ENCODE results near the gene ICAM3. TPM values are rescaled to one million over a fixed set of nuclear protein-coding genes. Genes with fewer than 3 reads are reported as not detected.

The ICAM3 gene
- total RNA-seq, 4 donors from 2014 or later, result 3.1 to 4.5 (median 3.8) TPM

GRCh38 chr19:10294368-10294697 lies 45.1 kb downstream of the ICAM3 start:
- Histone ChIP-seq H3K27ac (no peak overlapping the region), H3K9me3 (no peaks in the 10 kb centered on the region), H3K27me3 (peaks cover 84% of the 10 kb centered on the region), H3K4me1 (peaks cover 60% of the 10 kb centered on the region), H3K4me3 (no peak overlapping the region), H3K36me3 (no peaks in the 10 kb centered on the region)
- no peak for TF ChIP-seq CTCF (IDR thresholded peaks at IDR 0.05)
- no peak for TF ChIP-seq EP300 (IDR thresholded peaks at IDR 0.05)
- TF ChIP-seq POLR2AphosphoS5 (IDR thresholded peaks at IDR 0.05), result no peak
- no peak for TF ChIP-seq POLR2A (IDR thresholded peaks at IDR 0.05)
- WGBS, result 27% methylated on average over 10 of the region's 25 CpGs
- no peak for DNase-seq (ENCODE audit: low spot score in 2 of 2)

GRCh38 chr19:10293637-10294367 lies 45.6 kb downstream of the ICAM3 start:
- no peaks in the 10 kb centered on the region for H3K36me3 ChIP-seq
- TF ChIP-seq POLR2A (IDR thresholded peaks at IDR 0.05), result no peak
- TF ChIP-seq POLR2AphosphoS5 (IDR thresholded peaks at IDR 0.05), result no peak
- TF ChIP-seq CTCF (IDR thresholded peaks at IDR 0.05), result no peak
- no peak for TF ChIP-seq EP300 (IDR thresholded peaks at IDR 0.05)
- 0% methylated on average over 1 of the region's 49 CpGs for WGBS
- DNase-seq (ENCODE audit: low spot score in 2 of 2), result no peak
- peaks cover 89% of the 10 kb centered on the region for H3K27me3 ChIP-seq
- H3K27ac ChIP-seq, result no peak overlapping the region
- H3K4me3 ChIP-seq, result no peak overlapping the region
- H3K9me3 ChIP-seq, result no peaks in the 10 kb centered on the region
- H3K4me1 ChIP-seq, result peaks cover 66% of the 10 kb centered on the region

DNA sequence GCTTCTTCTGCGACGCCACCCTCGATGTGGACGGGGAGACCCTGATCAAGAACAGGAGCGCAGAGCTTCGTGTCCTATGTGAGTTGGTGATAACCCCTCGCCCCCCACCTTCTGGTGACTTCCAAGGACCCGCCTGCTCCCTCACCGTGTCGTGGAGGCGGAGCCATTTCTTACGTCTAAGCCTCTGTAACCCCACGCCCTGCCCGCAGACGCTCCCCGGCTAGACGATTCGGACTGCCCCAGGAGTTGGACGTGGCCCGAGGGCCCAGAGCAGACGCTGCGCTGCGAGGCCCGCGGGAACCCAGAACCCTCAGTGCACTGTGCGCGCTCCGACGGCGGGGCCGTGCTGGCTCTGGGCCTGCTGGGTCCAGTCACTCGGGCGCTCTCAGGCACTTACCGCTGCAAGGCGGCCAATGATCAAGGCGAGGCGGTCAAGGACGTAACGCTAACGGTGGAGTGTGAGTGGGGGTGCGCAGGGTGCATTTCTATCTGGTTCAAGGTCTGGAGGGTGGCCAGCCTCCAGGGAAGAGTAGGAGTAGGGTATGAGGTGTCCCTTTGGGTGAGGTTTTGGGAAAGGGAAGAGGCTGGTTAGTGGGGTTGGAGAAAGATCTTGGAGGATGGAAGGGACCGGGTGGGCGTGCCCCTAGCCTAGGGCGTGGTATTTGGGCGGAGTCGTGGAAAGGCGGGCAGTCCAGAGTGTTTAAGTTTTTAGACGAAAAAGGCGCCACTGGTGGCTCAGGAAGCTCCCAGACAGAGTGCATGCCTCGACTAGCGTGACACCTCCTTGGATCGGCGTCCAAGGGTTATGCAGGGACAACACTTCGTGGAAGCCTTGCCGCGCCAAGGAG lies 46.4 kb downstream of the ICAM3 start:
- TF ChIP-seq POLR2A (IDR thresholded peaks at IDR 0.05), result no peak
- TF ChIP-seq POLR2AphosphoS5 (IDR thresholded peaks at IDR 0.05), result no peak
- Histone ChIP-seq H3K9me3 (no peaks in the 10 kb centered on the region), H3K27ac (no peak overlapping the region), H3K36me3 (no peaks in the 10 kb centered on the region), H3K27me3 (peaks cover 96% of the 10 kb centered on the region), H3K4me1 (peaks cover 73% of the 10 kb centered on the region), H3K4me3 (peak overlapping the region; percentile 45)
- no peak for DNase-seq (ENCODE audit: low spot score in 2 of 2)
- 12% methylated on average over 39 of the region's 56 CpGs for WGBS

- Histone ChIP-seq H3K4me1 (peaks cover 80% of the 10 kb centered on the region), H3K36me3 (no peaks in the 10 kb centered on the region), H3K27me3 (peaks cover 100% of the 10 kb centered on the region), H3K9me3 (no peaks in the 10 kb centered on the region), H3K4me3 (peak overlapping the region; percentile 45), H3K27ac (no peak overlapping the region)
- TF ChIP-seq POLR2AphosphoS5 (IDR thresholded peaks at IDR 0.05), result no peak
- no peak for TF ChIP-seq EP300 (IDR thresholded peaks at IDR 0.05)
- TF ChIP-seq CTCF (IDR thresholded peaks at IDR 0.05), result no peak
- TF ChIP-seq POLR2A (IDR thresholded peaks at IDR 0.05), result no peak
- DNase-seq (ENCODE audit: low spot score in 2 of 2), result peak; percentile 89 to 92
- under 1% methylated on average over 20 of the region's 45 CpGs for WGBS
Measured at GRCh38 chr19:10292206-10292788, 47.1 kb downstream of the ICAM3 start.

GRCh38 chr19:10291554-10292205 lies 47.7 kb downstream of the ICAM3 start:
- Histone ChIP-seq H3K4me1 (peaks cover 86% of the 10 kb centered on the region), H3K9me3 (no peaks in the 10 kb centered on the region), H3K36me3 (no peaks in the 10 kb centered on the region), H3K4me3 (peak overlapping the region; percentile 45), H3K27me3 (peaks cover 97% of the 10 kb centered on the region), H3K27ac (no peak overlapping the region)
- no peak for DNase-seq (ENCODE audit: low spot score in 2 of 2)
- 2% methylated on average over 28 of the region's 49 CpGs for WGBS
- TF ChIP-seq POLR2AphosphoS5 (IDR thresholded peaks at IDR 0.05) (no peak), CTCF (IDR thresholded peaks at IDR 0.05) (no peak), EP300 (IDR thresholded peaks at IDR 0.05) (no peak), POLR2A (IDR thresholded peaks at IDR 0.05) (no peak)

Data from suprapubic skin (tissue), 4 donors.